K562 (cell line): Measurements from ENCODE around the gene PRKAA1. TPM values are rescaled to one million over a fixed set of nuclear protein-coding genes. Genes with fewer than 3 reads are reported as not detected.

Source experiments
- BRF2 ChIP-seq: IDR thresholded peaks from 3 replicates; pipeline ENCODE4 v1.6.1; 2011; ENCODE audit warnings: borderline replicate concordance, mild to moderate bottlenecking; ENCODE audit not compliant: insufficient read length, insufficient read depth
- CREB3L1 ChIP-seq: fragments of 450-650 bp; IDR thresholded peaks from 2 replicates; pipeline ENCODE4 v1.6.1; 2014; ENCODE audit warnings: low read depth, mild to moderate bottlenecking, moderate library complexity, borderline replicate concordance
- CTBP1 ChIP-seq: fragments of 450-650 bp; IDR thresholded peaks from 2 replicates; pipeline ENCODE4 v1.6.1; 2016; ENCODE audit warnings: borderline replicate concordance
- FOXP1 ChIP-seq: sonication (generic); formaldehyde crosslinking; IDR thresholded peaks from 2 replicates; pipeline ENCODE4 v1.8.0; 2022; ENCODE audit warnings: mild to moderate bottlenecking, missing genetic modification reagents
- HDAC8 ChIP-seq: fragments of 450-650 bp; IDR thresholded peaks from 2 replicates; pipeline ENCODE4 v1.6.1; 2016; ENCODE audit warnings: mild to moderate bottlenecking, missing genetic modification characterization, moderate library complexity, missing compliant biosample characterization
- HLTF ChIP-seq: fragments of 450-650 bp; IDR thresholded peaks from 2 replicates; pipeline ENCODE4 v1.6.1; 2016
- HNRNPUL1 ChIP-seq: fragments of 200-400 bp; formaldehyde crosslinking; IDR thresholded peaks from 2 replicates; pipeline ENCODE4 v1.6.1; 2017; ENCODE audit warnings: low read length
- NONO ChIP-seq, 2 experiments: fragments of 200-400 bp in 1 of 2; fragments of 450-650 bp in 1 of 2; formaldehyde crosslinking in 1 of 2; IDR thresholded peaks; 2 replicates each; pipeline ENCODE4 v1.6.1; 2017; ENCODE audit warnings: low read depth in 2 of 2, mild to moderate bottlenecking in 2 of 2, moderate library complexity in 2 of 2, low read length in 1 of 2
- SETDB1 ChIP-seq: IDR thresholded peaks from one replicate; pipeline ENCODE4 v1.6.1; 2012; ENCODE audit warnings: low read length, control low read depth, inconsistent platforms
- THAP7 ChIP-seq: fragments of 250-450 bp; sonication (Bioruptor Pico); IDR thresholded peaks from 2 replicates; pipeline ENCODE4 v1.5.0; 2021
- VEZF1 ChIP-seq: fragments of 200-800 bp; sonication (Bioruptor generic); IDR thresholded peaks from 2 replicates; pipeline ENCODE4 v1.6.1; 2017; ENCODE audit warnings: missing genetic modification characterization, missing compliant biosample characterization
- ZBTB12 ChIP-seq: fragments of 250-450 bp; sonication (Bioruptor Pico); IDR thresholded peaks from 2 replicates; pipeline ENCODE4 v1.4.0; 2020
- ZC3H11A ChIP-seq: IDR thresholded peaks from 2 replicates; pipeline ENCODE4 v1.6.1; 2012; ENCODE audit warnings: low read depth, low read length, improper control_type of control experiment
- ZNF318 ChIP-seq, 2 experiments: fragments of 450-650 bp; IDR thresholded peaks; 2 replicates each; pipeline ENCODE4 v1.6.1; 2016; ENCODE audit warnings: mild to moderate bottlenecking in 2 of 2, borderline replicate concordance in 1 of 2, low read depth in 1 of 2, moderate library complexity in 1 of 2
- polyA plus RNA-seq, 8 experiments: library from polyadenylated mRNA; depleted of rRNA in 4 of 8; stranded (reverse) in 5 of 8; unstranded in 3 of 8; fragments of >200 nt; fragmentation: Nextera tagmentation in 2 of 8; fragmentation: Illumina TruSeq in 1 of 8; extraction: Ambion mirVana in 2 of 8; extraction: Trizol in 1 of 8; gene quantifications; 2 replicates each; pipeline versions ENCODE4 v1.2.1 to v1.2.3, GENCODE V29; 2011 to 2014; ENCODE audit warnings: inconsistent platforms in 1 of 8, missing spikeins in 1 of 8
- total RNA-seq, 7 experiments: library from RNA; depleted of rRNA in 6 of 7; stranded (reverse); fragments of >200 nt in 6 of 7; fragmentation: Illumina TruSeq in 2 of 7; extraction: Trizol in 2 of 7; gene quantifications; 2 replicates each; pipeline versions ENCODE4 v1.2.1 to v1.2.3, GENCODE V29; 2011 to 2021; ENCODE audit warnings: low replicate concordance in 1 of 7

The PRKAA1 gene
- total and polyA plus RNA-seq, 9 of the 15 experiments (the other 6 are each of a cell fraction or from before 2014, with no cell fraction given) = 24.5 to 84.0 (median 51.4) TPM

GRCh38 chr5:40755093-40755406, 43.1 kb downstream of the PRKAA1 start (continued):
- TF ChIP-seq CREB3L1 = no peak
- no peak for TF ChIP-seq HLTF
- no peak for TF ChIP-seq FOXP1 (CRISPR knock-in tag)
- no peak for TF ChIP-seq ZNF318 (IDR thresholded peaks at IDR 0.05; ENCODE audit: borderline replicate concordance in 1 of 2, low read depth in 1 of 2)
- TF ChIP-seq ZBTB12 = 0 out of 2 replicates have a peak, but pooled peaks have one; percentile 14
- peak; percentile 70 for TF ChIP-seq CTBP1
- no peak for TF ChIP-seq HNRNPUL1
- no peak for TF ChIP-seq HDAC8 (tag)
- TF ChIP-seq SETDB1 = no peak
- no peak for TF ChIP-seq BRF2
- TF ChIP-seq VEZF1 (CRISPR knock-in tag) = no peak
- no peak for TF ChIP-seq THAP7 (CRISPR knock-in tag)
- TF ChIP-seq ZC3H11A = no peak
- TF ChIP-seq NONO (IDR thresholded peaks at IDR 0.05; ENCODE audit: low read depth in 2 of 2, low read length in 1 of 2) = no peak; a peak in 1 of 4 replicates
